DND-41 (cell line): ENCODE measurements around the gene CTBP2.
A peak's percentile ranks its signal among the peaks of the same experiment; 100 is the strongest.

Experiments
- ATAC-seq: fragments of 200-7000 bp; cut with Tn5 transposase; 3 replicates; pipeline ENCODE4 v1.9.1; 2021; ENCODE audit warnings: low read depth; ENCODE audit not compliant: insufficient read depth
- DNase-seq: peaks from one replicate; pipeline ENCODE4 v3.0.0-alpha.2; 2020
- H2AFZ ChIP-seq: 2 replicates; pipeline ENCODE4 v1.6.0; 2012; ENCODE audit warnings: low read depth, low read length
- H3K27ac ChIP-seq: 2 replicates; pipeline ENCODE4 v1.5.1; 2012; ENCODE audit warnings: low read length, inconsistent platforms
- H3K27me3 ChIP-seq: fragments of 200-600 bp; sonication (generic); 2 replicates; pipeline ENCODE4 v1.6.0; 2012; ENCODE audit warnings: low read length, mild to moderate bottlenecking, inconsistent platforms; ENCODE audit not compliant: insufficient read depth, poor library complexity
- H3K36me3 ChIP-seq: 2 replicates; pipeline ENCODE4 v1.5.1; 2012; ENCODE audit warnings: low read length, inconsistent platforms; ENCODE audit not compliant: insufficient read depth
- H3K4me1 ChIP-seq: 2 replicates; pipeline ENCODE4 v1.5.1; 2012; ENCODE audit warnings: mild to moderate bottlenecking, low read length; ENCODE audit not compliant: insufficient read depth
- H3K4me2 ChIP-seq: 2 replicates; pipeline ENCODE4 v1.6.0; 2012; ENCODE audit warnings: mild to moderate bottlenecking, moderate library complexity, low read length, inconsistent platforms; ENCODE audit not compliant: insufficient read depth
- H3K4me3 ChIP-seq, 2 experiments: fragments of 200-600 bp in 1 of 2; shearing (Covaris generic) in 1 of 2; 2 replicates each; pipeline ENCODE4 v1.5.1; 2012 to 2016; ENCODE audit warnings: inconsistent platforms in 2 of 2, low read length in 2 of 2, mild to moderate bottlenecking in 2 of 2, low read depth in 1 of 2, moderate library complexity in 1 of 2
- H3K79me2 ChIP-seq: 2 replicates; pipeline ENCODE4 v1.6.0; 2012; ENCODE audit warnings: low read length, inconsistent platforms; ENCODE audit not compliant: insufficient read depth
- H3K9ac ChIP-seq: 2 replicates; pipeline ENCODE4 v1.6.0; 2012; ENCODE audit warnings: low read depth, mild to moderate bottlenecking, inconsistent platforms, low read length, moderate library complexity
- H3K9me3 ChIP-seq: 2 replicates; pipeline ENCODE4 v1.5.1; 2012; ENCODE audit warnings: low read length, moderate library complexity, mild to moderate bottlenecking, inconsistent platforms; ENCODE audit not compliant: insufficient read depth, severe bottlenecking
- H4K20me1 ChIP-seq: 2 replicates; pipeline ENCODE4 v1.6.0; 2012; ENCODE audit warnings: low read length; ENCODE audit not compliant: insufficient read depth
- EZH2 ChIP-seq: IDR thresholded peaks from 3 replicates; pipeline ENCODE4 v1.6.1; 2012; ENCODE audit warnings: borderline replicate concordance, low read depth, mild to moderate bottlenecking, moderate library complexity, low read length, inconsistent platforms; ENCODE audit not compliant: severe bottlenecking
- TF ChIP-seq, protein P1 (sequence below): IDR thresholded peaks from 2 replicates; pipeline ENCODE4 v1.5.1; 2012; ENCODE audit warnings: borderline replicate concordance, low read length, moderate library complexity, mild to moderate bottlenecking; ENCODE audit not compliant: poor library complexity, severe bottlenecking; ENCODE audit errors: extremely low read depth

CTBP2 gene

DNA sequence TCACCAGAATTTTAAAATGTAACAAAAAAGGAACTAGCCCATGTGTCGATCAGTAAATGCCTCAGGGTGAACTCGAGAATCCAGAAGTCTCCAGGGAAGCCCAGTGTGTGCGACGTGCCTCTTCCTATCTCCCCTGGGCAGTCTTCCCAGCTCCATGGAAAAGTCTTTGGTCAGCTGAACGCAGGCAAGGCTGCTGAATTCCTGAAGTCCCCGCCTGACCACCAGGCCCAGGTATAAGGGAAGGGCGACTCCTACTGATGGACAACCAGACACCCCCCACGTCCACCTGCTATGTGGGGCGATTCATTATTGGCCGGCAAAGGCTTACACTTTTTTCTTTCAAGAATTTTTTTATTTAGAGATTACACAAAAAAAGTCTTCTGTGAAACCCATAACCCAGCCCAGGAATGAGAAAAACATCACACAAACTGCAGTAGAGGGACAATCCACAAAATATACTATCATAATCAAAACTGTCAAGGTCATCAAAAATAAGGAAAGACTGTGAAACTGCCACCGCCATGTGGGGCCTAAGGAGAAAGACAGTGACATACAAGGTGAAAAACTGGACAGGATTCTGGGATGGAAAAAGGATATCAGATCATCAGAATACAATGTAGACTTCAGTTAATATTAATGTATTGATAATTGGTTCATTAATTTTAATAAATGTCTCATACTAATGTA is 93.5 kb downstream of the CTBP2 start:
- Histone ChIP-seq H3K27me3 (no peaks in the 10 kb centered on the region), H4K20me1 (peaks cover 62% of the 10 kb centered on the region), H3K4me2 (no peak overlapping the region), H3K79me2 (peaks cover 63% of the 10 kb centered on the region), H3K27ac (no peak overlapping the region), H3K9me3 (no peaks in the 10 kb centered on the region), H3K9ac (no peak overlapping the region), H3K4me3 (no peak overlapping the region), H2AFZ (no peak overlapping the region), H3K4me1 (peaks cover 18% of the 10 kb centered on the region), H3K36me3 (peaks cover 5% of the 10 kb centered on the region; the same call in 1 of the 2 replicates)
- ATAC-seq (no peak), DNase-seq (no peak)
- no peak for TF ChIP-seq EZH2
- TF ChIP-seq, protein P1, sequence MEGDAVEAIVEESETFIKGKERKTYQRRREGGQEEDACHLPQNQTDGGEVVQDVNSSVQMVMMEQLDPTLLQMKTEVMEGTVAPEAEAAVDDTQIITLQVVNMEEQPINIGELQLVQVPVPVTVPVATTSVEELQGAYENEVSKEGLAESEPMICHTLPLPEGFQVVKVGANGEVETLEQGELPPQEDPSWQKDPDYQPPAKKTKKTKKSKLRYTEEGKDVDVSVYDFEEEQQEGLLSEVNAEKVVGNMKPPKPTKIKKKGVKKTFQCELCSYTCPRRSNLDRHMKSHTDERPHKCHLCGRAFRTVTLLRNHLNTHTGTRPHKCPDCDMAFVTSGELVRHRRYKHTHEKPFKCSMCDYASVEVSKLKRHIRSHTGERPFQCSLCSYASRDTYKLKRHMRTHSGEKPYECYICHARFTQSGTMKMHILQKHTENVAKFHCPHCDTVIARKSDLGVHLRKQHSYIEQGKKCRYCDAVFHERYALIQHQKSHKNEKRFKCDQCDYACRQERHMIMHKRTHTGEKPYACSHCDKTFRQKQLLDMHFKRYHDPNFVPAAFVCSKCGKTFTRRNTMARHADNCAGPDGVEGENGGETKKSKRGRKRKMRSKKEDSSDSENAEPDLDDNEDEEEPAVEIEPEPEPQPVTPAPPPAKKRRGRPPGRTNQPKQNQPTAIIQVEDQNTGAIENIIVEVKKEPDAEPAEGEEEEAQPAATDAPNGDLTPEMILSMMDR, result no peak

DNA sequence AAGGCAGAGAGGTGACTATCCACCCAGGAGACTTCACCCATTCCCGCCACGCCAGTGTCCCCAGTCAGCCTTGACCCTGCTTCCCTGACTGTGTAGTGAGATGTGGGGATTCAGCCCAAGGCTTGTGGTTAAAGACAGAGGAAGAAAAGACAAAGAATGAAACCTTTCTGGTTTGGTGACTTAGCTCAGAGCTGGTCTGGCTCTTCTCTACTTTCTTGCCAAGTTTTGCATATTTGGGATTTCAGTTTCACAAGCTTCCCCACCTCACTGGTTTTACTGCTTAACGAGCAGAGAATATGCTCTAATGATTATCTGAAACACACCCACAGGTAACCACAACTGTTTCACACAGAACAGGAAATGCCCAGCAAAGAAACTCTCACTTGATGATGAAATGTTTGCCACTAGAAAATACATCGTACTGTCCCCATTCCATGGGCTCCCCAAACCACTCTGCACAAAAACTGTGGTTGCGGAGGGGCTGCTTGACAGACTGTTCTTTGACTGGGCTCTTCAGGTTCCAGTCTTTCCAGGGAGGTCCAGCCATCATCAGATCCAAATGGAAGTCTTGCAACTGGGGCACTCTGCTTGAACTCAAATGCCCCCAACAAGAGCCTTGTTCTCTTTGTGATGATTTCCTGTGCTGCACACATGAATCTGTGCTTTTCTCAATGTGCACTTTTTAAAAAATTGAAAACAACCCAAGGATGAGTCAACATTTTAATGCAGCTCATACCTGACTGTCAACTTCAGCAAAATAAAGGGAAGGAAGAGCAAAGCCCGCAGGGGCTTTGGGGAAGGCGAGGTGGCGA is 95.5 kb downstream of the CTBP2 start:
- ATAC-seq (peak; percentile 72), DNase-seq (peak; percentile 19)
- Histone ChIP-seq H3K79me2 (peaks cover 69% of the 10 kb centered on the region), H3K4me2 (no peak overlapping the region), H3K4me3 (no peak overlapping the region), H2AFZ (no peak overlapping the region), H3K27me3 (no peaks in the 10 kb centered on the region), H3K36me3 (peaks cover 5% of the 10 kb centered on the region; the same call in 1 of the 2 replicates), H3K27ac (no peak overlapping the region), H3K4me1 (peaks cover 18% of the 10 kb centered on the region), H3K9me3 (no peaks in the 10 kb centered on the region), H3K9ac (no peak overlapping the region), H4K20me1 (peaks cover 70% of the 10 kb centered on the region)
- no peak for TF ChIP-seq EZH2
- TF ChIP-seq, protein P1, result no peak

DNA sequence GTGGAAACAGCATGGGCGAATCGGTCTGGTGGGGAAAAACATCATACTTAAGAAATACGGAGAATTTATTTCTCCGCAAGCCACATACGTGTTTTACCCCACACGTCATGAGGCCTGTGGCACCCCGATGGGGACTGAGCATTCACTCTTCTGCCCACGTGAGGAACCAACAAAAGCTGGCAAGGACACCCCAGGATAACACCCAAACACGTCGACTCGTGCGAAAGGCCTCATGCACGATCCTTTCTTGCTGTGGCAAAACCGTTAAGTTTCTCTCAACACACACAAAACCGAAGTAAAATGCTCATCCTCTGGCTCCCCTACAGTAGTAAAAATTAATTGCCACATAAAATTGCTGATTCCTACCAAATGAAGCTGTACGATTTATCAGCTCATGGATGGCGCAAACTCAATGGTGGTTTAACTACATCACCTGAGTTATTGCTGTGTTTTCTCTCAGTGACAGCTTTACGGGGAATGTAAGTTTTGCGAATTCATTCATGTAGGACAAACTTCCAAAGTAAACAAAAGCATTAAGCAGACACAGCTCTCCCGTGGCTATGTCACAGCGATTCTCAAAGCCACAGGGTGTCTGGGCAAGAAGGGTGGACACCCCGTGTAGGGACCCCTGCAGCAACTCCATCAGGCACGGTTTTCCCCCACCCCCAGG is 97.0 kb downstream of the CTBP2 start:
- Histone ChIP-seq H3K36me3 (peaks cover 5% of the 10 kb centered on the region; the same call in 1 of the 2 replicates), H2AFZ (no peak overlapping the region), H3K9me3 (no peaks in the 10 kb centered on the region), H3K79me2 (peaks cover 65% of the 10 kb centered on the region), H3K27me3 (no peaks in the 10 kb centered on the region), H4K20me1 (peaks cover 59% of the 10 kb centered on the region), H3K4me3 (no peak overlapping the region), H3K4me1 (peaks cover 18% of the 10 kb centered on the region), H3K4me2 (no peak overlapping the region), H3K27ac (no peak overlapping the region), H3K9ac (no peak overlapping the region)
- no peak for TF ChIP-seq EZH2
- TF ChIP-seq, protein P1, result no peak
- no peak for DNase-seq
- ATAC-seq, result no peak
